Stimulated activated naive CD8-positive, alpha-beta T cell treated with anti-CD3 and anti-CD28 coated beads, Interleukin-15, Interleukin-2, amounts not matched to agents 100 U/mL and 50 U/mL, for 24 hours (primary cell): Measurements from ENCODE around the gene IFNAR1.
"Not testable (repeated sequence)": the region's sequence is repeated elsewhere in the genome, so short reads cannot be mapped to it uniquely, and the experiment has no call there.

Experiments used
- ATAC-seq: fragments of 150-1000 bp; cut with Tn5 transposase; one replicate; pipeline ENCODE4 v1.10.0; 2021
- DNase-seq: peaks from one replicate; pipeline ENCODE4 v3.0.0; 2021

IFNAR1 gene

DNA sequence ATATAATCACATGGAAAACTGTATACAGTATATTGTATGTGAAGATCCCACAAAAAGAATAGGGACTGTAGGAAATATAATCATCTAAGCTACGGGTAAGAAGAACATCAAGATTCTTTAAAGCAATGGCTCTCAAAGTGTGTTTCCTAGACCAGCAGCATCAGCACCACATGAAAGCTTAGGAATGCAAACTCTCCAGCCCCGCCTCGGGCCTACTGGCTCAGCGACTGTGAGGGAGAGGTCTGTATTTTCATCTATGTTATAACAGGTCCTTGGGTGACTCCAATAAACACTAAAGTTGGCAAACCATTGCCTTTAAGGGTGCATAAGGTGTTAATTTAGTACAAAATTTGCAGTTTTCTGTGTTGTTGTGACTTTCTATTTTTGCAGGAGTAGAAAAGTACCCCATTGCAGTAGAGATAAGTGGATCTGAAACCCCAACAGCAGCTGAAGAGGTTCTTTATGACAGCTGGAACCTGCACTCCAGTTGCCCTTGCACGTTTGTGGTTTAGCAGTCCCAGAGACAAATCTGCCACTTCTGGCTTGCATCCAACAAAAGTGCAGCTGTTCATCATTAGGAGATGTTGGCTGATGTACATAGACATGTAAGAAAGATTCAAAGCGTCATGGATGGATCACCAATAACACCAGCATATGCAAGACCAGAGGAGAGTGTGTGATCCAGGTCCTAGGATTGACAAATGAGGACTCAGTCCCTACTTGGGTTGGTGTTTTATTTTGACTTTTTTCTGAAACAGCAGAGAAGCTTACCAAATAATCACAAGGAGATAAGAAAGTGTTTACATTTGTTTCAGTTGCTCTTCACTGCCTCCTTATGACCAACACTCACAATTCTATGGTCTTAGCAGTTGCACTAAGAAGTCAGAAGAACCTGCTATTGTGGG, 15.9 kb upstream of the IFNAR1 start:
- no peak for ATAC-seq
- DNase-seq = no peak

DNA sequence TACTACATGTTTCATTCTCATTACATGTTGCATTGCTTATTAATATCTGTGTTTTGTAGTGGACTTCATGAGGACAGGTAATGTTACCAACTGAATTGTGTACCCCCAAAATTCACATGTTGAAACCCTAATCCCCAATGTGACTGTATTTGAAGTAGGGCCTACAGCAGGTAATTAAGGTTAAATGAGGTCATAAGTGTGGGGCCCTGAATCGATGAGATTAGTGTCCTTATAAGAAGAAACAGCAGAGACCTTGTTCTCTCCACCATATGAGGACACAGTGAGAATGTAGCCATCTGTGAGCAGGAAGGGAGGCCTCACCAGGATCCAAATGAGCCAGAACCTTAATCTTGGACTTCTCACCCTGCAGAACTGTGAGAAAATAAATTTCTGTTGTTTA, 15.0 kb upstream of the IFNAR1 start:
- ATAC-seq = no peak

DNA sequence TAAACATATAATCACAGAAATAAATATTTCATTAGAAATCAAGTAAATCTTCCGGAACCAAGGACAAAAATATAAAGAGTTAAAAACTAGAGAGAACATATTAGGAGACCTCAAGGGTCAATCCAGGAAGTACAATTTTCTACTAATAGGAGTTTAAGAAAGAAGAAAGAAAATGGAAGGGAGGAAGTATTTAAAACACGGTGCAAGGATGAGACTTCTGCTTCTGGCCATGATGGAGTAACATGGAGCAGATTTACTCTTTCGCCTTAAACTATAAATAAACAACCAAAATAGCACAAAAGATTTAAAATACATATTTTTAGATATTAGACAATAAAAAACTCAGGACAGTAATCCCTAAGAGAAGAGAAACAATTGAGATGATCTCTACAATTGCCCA, 12.6 kb upstream of the IFNAR1 start:
- DNase-seq (no peak), ATAC-seq (no peak)

More for the DNA sequence above, 15.0 kb upstream of the IFNAR1 start:
- no peak for DNase-seq

DNA sequence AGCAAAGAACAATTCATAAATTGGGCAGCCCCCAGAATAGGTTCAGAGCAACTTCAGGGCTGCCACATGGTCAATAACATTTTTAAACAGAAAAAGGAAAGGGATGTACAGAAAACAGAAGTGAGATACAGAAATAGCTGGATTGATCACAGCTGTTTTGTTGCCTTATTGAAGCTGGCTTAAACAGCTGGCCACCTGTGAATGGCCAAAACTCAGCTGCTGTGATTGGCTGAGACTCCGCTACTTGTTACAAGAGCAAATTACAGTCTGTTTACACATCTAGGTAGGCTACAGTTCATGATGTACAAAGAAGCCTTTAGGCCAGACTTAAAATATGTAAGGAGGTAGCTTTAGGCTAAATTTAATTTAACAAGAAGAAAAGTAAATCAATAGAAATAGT, 11.6 kb upstream of the IFNAR1 start:
- no peak for DNase-seq

DNA sequence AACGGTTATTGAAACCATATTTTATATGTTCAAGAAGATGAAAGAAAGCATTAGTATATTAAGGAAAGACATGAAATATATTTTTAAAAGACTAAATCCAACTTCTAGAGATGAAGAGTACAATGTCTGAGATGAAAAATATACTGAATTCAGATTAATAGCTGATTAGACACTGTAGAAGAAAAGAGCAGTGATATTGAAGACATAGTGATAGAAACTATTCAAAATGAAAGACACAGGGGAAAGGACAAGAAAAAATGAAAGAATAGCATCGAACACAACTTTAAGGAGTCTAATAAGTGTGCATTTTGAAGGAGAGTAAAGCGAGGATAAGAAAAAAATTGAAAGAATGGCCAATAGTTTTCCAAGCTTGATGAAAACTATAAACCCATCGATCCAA, 11.2 kb upstream of the IFNAR1 start:
- DNase-seq (no peak), ATAC-seq (no peak)

More for the DNA sequence above, 11.6 kb upstream of the IFNAR1 start:
- no peak for ATAC-seq

DNA sequence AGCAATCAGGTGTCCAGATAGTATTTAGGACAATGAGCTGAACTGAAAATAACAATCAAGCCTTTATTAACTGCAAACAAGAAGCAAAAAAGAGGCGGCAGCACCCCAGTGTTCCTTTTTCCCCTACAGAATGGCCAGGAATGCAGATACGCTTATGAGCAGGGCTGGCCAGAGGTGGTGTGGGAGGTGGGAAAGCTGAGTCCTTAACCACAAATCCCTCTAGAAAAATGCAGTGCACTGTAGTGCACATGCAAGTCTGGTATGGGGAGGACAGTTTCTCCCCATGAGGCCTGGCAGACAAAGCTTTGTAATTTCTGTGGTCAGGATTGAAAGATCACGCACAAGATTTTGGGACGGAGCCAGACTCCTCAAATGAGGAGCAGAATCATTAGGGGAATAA, 10.7 kb upstream of the IFNAR1 start:
- ATAC-seq = no peak
- no peak for DNase-seq

DNA sequence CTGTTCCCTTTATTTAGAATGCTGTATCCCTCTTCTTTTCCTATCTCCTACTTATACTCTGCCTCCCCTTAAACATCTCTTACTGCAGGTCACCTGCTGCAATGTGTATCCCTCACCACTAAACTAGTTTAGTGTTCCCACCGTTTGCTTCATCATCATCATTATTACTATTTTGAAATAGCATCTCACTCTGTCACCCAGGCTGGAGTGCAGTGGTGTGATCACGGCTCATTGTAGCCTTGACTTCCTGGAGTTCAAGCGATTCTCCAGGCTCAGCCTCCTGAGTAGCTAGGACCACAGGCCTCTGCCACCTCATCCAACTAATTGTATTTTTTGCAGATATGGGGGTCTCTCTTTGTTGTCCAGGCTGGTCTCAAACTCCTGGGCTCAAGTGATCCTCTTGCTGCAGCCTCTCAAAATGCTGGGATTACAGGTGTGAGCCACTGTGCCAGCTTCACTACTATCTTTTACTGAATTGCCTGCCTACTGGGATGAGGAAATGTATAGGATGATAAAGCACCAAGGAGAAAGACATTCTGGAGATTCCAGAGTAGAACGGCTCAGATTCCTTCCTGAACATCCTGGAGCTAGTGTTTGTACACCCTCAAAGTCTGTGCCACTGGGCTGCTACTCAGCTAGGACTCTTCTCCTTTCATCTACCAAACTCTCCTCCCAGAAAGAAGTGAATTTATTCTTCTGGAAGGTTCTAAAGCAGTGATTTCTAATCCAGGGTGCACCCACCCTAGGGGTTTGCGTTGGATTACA, 8.6 kb upstream of the IFNAR1 start:
- DNase-seq (no peak), ATAC-seq (no peak)

DNA sequence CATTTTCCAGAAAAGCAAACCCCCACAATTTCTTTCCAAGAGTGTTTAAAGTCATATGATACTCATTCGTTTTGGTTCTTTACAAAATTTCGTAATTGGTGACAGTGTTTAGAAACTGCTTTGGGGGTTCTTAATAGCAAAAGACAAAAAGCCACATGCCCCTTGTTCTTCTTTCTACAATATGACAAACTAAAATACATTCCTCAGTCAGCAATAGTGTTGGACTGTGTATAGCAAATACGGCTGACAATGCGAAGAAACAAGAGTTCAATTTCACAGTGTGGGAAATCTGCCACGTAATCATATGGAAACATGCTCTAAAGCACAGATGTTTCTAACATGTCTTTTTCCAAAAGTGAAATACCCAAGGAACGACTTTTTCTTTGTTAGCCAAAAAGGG, 7.6 kb upstream of the IFNAR1 start:
- DNase-seq (no peak), ATAC-seq (no peak)

DNA sequence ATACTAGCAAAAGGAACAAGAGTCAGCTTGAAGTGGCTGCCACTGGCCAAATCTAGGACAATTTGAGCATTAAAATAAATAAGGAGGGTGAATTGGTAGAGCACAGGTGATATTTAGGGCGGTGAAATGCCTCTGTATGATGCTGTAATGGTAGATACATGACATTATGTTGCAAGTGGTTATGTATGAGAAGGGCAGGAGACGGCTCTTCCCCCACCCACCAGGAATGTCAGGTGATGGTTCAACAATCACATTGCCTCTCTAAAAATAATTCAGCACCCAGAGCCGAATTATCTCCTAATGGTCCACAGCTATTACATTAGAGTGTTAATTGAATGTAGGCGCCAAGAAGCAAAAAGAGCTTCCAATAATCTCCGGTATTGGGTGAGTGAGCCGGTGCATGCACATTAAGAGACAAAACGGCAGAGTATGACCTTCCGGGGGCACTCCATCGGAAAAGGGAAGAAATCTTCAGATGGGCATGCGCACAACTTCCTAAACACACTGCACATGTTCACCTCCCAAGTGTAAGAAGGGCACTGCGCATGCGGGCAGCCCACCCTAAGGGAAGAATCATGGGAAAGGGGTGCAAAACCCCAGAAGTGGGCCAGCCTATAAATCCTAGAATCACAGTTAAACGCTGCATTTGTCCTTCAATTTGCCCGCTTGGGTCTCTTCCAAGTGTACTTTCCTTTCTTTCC, 6.8 kb upstream of the IFNAR1 start:
- ATAC-seq = no peak
- DNase-seq = no peak

DNA sequence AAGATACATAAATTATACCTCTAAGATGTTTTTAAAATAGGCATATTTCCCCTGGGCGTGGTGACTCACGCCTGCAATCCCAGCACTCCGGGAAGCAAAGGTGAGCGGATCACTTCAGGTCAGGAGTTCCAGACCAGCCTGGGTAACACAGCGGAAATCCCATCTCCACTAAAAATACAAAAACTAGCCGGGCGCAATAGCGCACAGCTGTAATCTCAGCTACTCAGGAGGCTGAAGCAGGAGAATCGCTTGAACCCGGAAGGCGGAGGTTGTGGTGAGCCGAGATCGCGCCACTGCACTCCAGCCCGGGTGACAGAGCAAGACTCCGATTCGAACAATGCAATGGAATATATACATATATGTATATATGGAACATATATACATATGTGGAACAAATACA, 3.8 kb upstream of the IFNAR1 start:
- not testable (repeated sequence) for ATAC-seq, DNase-seq

DNA sequence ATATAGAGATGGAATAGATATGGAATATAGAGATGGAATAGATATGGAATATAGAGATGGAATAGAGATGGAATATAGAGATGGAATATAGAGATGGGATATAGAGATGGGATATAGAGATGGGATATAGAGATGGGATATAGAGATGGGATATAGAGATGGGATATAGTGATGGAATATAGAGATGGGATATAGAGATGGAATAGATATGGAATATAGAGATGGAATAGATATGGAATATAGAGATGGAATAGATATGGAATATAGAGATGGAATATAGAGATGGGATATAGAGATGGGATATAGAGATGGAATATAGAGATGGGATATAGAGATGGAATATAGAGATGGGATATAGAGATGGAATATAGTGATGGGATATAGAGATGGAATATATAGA, 1.2 kb upstream of the IFNAR1 start:
- ATAC-seq, DNase-seq: not testable (repeated sequence)

DNA sequence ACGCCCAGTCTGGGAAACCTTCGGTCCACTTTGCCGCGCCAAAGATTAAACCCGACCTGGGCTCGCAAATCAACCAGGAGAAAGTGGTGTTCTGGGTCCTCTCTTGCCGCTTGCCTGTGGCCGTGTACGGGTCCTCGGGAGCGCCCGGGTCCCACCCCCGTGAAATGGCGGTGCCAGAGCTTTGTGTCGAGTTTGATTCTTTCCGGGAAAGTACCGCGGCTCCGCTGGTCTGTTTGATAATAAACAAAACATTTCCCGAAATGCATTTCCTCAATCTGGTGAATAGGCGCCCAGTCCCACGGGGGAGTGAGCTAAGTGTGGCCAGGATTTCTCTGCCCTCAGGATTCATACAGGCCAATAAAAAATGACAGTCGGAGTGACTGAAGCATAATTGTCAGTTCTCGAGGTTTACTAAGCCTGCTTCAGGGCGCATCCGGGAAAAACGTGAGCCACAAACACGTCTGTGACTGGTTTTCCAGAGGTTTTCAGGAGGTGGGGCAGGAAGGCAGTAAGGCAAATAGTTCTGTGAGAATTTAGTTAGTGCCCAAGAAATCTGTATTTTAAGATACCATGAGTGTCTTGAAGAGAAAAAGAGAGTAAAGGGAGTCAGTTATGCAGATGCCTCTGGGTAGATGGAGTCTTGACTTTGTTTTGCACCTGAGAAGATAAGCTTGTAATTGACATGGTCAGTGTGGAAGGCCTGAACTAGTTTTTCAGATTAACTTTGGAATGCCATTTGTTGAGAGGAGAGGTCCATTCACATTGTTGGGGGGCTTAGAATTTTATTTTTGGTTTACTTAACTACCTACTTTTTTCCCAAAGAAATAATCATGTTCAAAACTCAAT, 675 bp downstream of the IFNAR1 start:
- DNase-seq (peak; percentile 75), ATAC-seq (peak; percentile 53)

DNA sequence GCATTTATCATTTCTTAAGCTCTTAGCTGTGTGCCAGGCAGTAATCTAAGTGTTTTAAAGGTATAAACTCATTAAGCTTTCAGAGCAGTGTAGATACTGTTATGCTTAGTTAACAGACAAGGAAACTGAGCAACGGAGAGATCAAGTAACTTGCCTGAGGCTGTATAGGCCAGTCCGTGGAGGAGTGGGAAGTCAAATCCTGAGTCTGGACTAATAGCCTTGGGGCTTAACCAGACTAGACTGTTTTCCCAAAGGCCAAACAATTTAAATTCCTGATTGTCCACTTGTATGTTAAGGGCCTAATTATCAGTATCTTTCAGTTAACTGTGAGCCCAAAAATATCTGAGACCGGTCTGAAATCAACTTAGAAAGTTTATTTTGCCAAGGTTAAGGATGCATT, 2.6 kb downstream of the IFNAR1 start:
- DNase-seq (no peak), ATAC-seq (no peak)

DNA sequence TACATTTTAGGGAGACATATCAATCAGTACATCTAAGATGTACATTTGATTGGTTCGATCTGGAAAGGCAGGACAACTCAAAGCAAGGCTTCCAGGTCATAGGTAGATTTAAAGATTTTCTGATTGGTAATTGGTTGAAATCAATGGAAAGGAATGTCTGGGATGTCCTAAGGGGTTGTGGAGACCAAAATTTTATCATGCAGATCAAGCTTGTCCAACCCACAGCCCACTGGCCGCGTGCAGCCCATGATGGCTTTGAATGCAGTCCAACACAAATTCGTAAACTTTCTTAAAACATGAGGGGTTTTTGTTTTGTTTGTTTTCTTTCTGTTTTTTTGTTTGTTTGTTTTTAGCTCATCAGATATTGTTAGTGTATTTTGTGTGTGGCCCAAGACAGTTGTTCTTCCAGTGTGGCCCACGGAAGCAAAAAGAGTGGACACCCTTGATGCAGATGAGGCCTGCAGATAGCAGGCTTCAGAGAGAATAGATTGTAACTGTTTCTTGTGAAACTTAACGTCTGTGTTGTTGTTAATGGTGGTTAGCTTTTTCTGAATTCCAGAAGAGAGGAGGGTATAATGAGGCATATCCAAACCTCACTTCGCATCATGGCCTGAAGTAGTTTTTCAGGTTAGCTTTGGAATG, 3.1 kb downstream of the IFNAR1 start:
- ATAC-seq = no peak
- DNase-seq = no peak

DNA sequence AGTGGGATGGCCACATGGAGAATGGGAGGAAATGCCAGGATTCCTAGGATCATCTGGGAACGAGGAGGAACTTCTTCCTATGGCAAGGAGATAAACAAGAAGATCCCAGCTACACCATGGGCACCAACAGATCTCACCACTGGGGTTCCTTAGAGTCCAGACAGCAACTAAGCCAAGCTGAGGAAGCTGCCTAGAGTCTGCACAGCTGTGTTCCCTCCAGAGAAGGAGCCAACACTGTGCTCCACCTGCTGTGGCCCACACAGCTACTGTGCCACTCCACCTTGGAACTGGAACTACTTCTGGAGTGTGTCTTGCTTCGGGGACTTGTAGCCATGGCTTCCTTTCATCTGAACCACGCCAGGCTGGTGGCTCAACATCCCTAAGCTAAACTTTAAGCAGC, 6.0 kb downstream of the IFNAR1 start:
- DNase-seq (no peak), ATAC-seq (no peak)

DNA sequence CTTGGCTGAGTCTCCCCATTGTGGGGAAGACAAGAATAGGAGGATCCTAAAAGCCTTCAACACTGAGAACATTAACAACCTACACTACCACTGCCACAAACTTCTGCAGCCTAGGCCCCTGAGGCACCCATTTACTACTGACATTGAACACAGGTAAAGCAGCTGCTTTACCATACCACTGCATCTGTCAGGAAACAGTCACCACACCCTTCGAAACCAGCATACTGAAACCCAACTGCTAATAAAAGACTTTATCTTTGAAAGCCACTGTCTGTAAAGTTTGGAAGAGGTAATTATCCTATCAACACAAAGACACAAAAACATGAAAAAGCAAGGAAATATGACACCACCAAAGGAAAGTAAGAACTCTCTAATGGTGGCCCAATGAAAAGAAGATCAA, 7.4 kb downstream of the IFNAR1 start:
- DNase-seq (no peak), ATAC-seq (no peak)

DNA sequence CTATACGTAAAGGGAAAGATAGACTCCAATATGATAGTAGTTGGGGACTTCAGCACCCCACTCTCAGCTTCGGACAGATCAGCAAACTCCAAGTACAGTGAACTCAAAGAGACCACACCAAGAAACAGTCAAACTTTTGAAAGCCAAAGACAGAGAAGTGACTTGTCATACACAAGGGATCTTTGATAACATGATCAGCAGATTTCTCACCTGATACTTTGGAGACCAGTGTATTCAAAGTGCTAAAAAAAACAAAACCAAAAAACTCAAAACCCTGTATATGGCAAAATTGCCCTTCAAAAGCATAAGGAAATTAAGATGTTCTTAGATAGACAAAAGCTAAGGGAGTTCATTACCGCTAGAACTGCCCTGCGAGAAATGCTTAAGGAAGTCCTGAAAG, 9.4 kb downstream of the IFNAR1 start:
- no peak for DNase-seq
- ATAC-seq = no peak

DNA sequence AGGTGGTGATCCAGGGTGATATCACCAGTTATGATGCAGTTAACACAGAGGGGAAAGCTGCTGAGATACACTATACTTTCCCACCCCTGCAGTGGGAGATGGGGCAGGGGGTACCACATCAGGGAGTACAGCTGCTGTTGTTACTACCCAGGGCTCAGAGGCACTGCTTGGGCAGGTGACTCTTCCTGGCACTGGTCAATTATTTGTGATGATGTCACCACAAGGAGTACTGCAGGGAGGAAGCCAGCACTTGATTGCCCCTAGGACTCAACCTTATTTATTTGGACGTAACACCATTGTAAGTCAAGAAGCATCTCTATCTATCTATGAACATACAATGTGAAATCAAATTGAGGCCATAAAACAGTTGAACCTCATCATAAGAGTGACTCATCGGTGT, 10.1 kb downstream of the IFNAR1 start:
- no peak for ATAC-seq

DNA sequence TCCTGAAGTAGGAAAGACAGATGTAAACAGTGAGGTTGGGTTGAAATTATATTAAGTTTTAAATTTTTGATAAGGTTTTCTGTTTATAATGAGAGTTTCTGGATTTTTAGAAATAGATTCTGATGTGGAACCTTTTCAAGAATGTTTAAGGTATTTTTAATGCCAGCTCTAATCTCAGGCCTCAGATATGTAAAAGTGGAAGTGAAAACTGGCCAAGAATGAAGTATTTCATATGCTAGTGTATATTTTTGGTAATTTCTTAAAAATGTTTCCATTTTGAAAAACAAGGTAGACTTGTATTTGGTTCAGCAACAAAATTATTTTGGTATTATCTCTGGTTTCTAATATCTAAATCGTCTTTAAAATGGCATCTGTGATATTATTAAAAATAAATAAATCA, 14.4 kb downstream of the IFNAR1 start:
- ATAC-seq (no peak), DNase-seq (no peak)

More for the DNA sequence above, 10.1 kb downstream of the IFNAR1 start:
- DNase-seq = no peak

DNA sequence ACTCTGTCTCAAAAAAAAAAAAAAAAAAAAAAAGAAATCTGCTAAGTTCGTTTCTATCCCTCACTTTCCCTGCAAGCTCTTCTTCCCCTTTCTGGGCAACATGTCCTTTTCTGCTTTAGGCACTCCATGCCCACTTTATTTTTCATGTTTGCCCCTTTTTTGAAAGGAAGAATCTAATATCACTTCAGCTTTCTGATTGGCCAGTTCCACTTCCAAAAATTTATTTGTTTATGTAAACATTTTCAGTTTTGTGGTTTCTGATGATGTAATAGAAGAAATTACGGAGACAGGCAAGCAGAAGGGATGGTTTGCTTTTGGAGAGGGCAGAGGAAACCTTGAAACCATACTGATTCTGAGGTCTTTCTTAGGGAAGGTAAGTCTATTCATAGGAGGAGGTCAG, 15.1 kb downstream of the IFNAR1 start:
- ATAC-seq (no peak), DNase-seq (no peak)

DNA sequence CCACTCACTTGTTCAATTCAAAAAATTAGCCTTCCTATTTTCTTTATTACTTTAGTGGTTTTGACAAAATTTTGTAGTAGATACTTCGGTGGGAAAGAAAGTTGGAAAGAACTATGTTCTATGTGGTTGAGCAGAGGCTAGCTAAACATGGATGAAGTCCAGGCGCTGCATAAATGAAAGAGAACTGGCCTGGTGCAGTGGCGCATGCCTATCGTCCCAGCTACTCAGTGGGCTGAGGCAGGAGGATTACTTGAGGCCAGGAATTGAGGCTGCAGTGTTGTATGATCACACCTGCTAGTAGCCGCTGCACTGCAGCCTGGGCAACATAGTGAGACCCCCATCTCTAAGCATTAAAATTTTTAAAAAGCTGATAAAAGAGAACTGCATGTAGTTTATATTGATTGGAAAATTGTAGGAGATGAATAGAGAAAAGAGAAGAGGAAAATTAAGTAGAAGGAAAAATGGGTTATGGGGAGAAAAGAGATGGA, 21.0 kb downstream of the IFNAR1 start:
- no peak for DNase-seq
- ATAC-seq = no peak
